Embryonic facial prominence (tissue), 1 donor: Measurements from ENCODE around the gene KIAA1755.

Source experiments
- DNase-seq: peaks from one replicate; pipeline ENCODE4 v3.0.0-alpha.2; 2016; ENCODE audit errors: extremely low spot score

The KIAA1755 gene

GRCh38 chr20:38166703-38167233 lies 93.8 kb downstream of the KIAA1755 start:
- DNase-seq = no peak

- no peak for DNase-seq
Measured at GRCh38 chr20:38165966-38166702, 94.4 kb downstream of the KIAA1755 start.

GRCh38 chr20:38165089-38165965 lies 95.2 kb downstream of the KIAA1755 start, which contains the start of gene TGM2:
Gene TGM2 (minus strand): TSS chr20:38165270. CDS start chr20:38165198, 72 bp downstream.
- DNase-seq = no peak

- DNase-seq = no peak
Measured at GRCh38 chr20:38164624-38165088, 95.9 kb downstream of the KIAA1755 start.

GRCh38 chr20:38164069-38164468 lies 96.5 kb downstream of the KIAA1755 start:
- DNase-seq = no peak

GRCh38 chr20:38162878-38163875 lies 97.4 kb downstream of the KIAA1755 start:
- DNase-seq = no peak

- no peak for DNase-seq
Measured at GRCh38 chr20:38162149-38162548, 98.4 kb downstream of the KIAA1755 start.

GRCh38 chr20:38161412-38161774 lies 99.1 kb downstream of the KIAA1755 start:
- no peak for DNase-seq
